HG02571 (cell line): ENCODE data around the gene POLA1.

Experiments used
- ATAC-seq: cut with Tn5 transposase; IDR thresholded peaks from one replicate; pipeline ENCODE4 v1.9.1; 2021; ENCODE audit warnings: mild to moderate bottlenecking, moderate library complexity; ENCODE audit not compliant: unreplicated experiment

The POLA1 gene

DNA sequence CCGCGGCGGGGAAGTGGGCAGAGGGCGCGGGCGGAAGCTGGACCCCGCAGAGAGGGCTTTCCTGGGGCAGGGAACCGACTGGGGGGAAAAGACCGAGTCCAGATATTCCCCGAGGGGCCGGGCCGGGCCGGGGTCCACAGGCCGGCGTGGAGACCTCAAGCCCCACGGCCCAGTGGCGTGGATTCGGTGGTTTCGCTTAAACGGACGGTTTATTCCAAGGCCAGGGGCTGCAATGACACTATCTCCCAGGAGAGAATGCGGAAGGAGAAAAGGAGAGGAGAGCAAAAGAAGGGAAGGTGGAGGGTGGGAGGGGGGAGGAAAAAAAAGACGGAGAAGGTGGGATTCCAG, 311.3 kb downstream of the POLA1 start:
- ATAC-seq, result no peak

DNA sequence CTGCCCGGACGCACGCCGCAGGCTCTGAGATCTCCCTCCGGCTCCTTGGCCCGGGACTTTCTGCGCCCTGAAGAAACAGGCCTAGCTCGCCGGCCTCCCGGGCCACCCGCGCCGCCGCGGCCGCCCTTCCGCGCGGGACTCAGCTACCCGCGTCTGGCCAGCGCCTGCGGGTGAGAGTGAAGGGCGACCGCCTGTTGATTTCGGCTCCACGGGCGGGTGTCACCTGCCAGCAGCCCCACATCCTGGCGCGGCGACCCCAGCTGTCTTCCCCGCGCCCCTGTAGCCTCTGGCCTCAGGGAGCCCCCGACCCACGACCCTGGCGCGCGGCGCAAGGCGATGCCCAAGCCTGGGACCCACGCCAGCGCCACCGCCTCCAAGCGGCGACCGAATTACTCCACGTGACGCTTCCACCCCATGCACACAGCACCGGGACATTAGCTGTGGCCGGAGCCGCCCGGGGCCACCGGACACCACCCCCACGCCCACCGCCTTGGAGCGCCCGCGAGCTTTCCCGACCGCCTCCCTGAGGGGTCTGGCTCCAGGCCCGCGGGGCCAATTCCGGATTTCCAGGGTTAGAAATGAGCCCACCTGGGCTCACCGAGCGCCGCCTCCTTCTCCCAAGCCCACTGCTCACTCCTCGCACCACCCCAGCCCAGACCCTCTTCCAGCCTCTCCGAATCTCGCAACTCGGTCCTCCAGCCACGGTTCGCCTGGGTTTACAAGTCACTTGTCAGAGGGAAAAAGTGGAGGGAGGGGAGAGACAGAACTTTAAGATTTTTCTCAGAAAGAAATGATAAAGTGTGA, 311.9 kb downstream of the POLA1 start:
- ATAC-seq, result no peak

DNA sequence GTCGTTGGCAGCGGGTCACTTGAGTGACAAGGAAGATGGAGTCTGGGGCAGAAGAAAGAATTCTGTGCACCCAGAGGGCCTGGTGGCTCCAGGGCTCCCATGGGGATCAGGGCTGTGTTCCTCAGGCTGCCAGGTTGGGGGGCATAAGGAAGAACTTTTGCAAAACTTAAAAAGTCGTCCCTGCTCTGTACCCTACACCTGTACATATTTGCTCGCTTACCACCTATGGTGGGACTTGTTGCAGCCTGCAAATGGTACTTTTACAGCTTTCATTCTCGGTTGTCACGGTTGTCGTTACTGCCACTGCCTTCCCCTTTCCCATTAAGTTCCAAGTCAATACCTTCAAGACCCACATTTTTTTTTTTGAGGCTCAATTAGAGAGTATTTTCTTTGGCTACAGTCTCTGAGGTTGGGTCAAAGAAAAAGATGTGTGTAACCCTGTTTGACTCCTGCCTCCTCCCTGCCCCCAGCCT, 312.9 kb downstream of the POLA1 start:
- ATAC-seq, result no peak

DNA sequence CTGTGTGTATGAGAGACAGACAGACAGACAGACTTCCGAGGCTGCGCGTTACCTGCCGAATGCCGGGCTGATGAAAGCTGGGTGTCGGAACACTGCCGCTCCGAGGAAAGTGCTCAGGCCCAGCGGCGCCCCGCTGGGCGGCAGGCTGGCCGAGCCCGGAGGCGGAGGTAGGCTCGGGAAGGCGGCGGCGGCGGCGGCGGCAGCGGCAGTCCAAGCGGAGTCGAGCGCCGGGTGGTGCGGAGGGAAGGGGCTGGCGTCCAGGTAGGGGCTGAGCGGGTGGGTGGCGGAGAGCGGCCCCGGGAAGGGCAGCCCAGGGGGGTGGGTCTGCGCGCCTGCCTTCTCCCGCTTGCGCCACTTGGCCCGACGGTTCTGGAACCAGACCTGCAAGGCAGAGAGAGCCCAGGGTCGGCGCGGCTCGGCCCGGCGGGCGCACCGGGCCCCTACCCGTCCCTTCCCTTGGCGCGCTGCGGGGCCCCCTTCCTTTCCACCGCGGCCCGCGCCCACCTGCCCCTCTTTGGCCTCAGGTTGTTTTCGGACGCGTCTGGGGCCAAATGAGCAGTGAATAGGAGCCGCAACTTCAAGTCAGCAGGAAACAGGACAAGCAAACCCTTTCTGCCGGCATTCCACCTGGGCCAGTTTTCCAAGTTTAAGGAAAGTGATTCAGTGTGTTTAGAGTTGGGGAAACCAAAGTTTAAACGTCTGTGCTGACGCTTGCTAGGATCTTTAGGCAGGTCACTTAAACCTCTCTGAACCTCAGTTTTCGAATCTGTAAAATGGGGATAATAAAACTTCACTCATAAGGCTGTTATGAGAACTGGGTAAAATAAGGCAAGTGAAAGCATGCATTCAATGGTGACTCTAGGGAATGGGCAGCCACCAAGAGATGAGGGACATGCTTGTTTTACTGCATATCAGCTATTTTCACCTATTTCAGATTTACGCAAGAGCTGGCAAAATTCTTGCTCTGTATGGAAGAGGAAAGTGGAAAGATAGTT, 313.6 kb downstream of the POLA1 start:
- no peak for ATAC-seq

DNA sequence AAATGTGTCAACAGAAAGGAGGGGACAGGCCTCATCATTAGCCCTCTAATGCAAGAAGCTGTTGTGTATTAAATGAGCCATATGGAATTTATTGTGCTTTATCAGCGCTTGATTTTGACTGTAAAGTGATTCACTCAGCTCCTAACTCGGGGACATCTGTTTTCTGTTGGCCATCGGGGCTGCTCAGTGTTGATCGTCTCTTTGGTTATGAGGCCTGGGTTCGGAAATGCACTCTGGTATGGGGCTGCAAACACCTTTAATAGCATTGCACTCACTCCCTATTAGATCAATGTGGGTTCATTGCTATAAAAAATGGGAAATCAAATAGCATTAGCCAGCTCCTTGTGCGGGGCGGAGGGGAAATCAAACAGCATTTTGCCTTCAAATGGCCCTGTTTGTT, 315.7 kb downstream of the POLA1 start:
- ATAC-seq, result no peak

DNA sequence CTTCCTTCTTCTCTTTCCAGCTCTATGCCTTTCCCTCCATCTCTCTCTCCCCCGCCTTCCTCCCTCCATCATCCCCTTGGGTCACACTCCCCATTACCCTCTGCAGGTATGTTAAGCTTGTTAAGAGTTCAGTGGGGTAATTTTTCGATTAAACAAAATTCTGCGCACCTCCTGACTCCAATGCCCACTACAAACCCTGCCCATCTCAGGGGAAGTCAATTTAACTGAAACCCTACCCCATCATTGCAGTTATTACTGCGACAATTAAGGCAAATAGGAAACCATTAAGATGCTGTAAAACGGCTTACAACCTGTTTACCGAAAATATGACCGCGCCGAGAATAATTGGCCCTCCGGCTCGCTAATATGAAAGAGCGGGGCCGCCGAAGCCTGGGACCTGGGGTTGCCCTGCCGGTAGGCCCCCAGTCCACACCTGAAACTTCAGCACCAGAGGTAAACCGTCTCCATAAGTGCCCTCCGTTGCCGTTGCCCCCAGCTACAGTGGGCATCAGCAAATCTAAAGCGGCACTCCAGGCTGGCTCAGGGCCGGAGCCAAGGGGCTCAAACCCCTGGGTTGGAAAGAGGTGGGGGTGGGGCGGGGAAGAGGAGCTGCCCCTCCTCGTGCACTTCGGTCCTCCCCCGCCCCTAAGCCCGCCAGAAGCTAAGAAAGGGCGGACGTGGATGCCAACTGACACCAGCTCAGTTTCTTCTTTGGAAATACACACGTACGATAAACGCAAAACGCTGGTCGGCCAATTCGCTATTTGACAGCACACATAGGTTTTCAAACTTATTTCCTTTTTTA, 317.3 kb downstream of the POLA1 start:
- no peak for ATAC-seq

DNA sequence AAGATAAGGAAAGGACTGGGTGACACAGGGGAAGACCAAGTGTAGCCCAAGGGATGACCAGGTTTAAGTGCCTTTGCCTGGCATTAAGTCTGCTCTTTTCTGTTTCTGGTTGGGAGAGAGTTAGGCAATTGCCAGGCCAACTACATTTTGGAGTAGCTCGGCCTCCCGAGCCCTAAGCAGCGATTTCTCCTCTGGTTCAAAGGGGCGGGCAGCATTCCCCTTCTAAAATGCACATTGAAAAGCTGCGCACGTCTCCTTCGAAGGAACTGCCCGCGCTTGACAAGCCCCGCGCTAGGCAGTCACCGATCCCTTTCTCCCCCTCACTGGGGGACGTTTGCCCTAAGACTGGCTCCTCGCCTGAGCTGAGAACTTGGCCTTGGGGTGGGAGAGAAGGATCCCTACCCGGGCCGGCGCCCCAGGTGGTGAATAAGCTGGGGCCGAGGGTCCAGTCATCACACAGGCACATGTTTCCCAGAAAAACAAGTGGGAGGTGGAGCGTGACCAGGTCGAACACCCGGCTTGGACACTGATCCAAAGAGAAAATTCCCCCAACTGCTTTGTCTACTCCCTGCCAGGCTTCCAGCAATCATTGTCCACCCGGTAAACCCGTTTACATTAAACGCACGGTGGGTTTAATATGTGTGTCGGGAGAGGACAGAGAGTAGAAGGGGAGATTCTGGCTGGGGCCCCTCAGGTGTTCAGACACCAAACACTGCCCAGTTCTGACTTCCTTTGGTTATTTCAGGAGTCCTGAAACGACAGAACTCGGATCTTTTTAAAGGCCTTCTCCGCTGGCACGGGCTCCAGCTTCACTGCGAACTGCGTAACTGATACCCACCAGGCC, 318.1 kb downstream of the POLA1 start:
- no peak for ATAC-seq

DNA sequence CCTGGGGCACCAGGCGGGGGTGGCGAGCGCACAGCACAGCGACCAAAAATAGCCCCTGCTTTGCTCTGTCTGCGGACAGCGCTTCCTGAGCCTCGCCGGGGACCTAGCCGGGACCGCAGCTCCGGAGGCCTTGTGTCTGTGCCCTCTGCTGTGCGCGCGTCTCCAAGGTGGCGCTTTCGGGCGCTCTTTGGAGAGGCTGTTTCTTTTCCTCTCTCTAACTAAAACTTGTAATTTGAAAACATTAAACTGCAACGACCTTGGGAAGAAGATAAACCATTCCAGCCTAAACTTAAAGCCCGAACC, 318.7 kb downstream of the POLA1 start:
- no peak for ATAC-seq

DNA sequence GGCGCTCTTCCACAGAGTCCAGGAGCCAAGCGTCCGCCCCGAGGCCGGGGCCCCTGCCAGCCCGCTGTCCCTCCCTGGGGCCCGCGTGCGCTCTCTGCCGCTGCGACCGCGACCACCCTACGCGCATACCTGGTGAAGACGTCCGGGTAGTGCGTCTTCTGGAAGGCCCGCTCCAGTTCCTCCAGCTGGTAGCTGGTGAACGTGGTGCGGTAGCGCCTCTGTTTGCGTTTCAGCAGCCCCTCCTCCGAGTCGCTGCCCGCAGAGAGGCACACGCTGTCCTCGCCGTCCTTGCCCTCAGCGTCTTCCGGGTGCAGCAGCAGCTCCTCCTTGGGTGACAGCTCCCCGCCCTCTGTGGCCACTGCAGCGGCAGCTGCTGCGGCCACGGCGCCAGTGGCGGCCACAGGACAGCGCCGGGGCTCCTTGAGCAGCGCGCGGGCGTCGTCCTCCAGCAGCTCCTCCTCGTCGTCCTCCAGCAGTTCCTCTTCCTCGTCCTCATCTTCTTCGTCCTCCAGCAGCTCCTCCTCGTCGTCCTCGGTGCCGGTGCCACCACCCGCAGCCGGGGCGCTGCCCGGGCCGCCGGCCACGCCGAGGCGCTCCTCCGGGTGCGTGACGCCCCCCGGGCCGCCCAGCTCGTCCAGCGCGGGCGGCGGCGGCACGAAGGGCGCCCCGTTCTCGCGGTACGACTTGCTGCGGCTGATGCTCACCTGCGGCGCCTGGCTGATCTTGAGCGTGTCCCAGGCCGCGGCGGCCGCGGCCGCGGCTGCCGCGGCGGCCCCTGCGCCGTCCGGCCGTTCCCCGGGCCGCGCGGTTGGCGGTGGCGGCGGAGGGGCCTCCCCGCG, 319.3 kb downstream of the POLA1 start:
- ATAC-seq, result no peak

DNA sequence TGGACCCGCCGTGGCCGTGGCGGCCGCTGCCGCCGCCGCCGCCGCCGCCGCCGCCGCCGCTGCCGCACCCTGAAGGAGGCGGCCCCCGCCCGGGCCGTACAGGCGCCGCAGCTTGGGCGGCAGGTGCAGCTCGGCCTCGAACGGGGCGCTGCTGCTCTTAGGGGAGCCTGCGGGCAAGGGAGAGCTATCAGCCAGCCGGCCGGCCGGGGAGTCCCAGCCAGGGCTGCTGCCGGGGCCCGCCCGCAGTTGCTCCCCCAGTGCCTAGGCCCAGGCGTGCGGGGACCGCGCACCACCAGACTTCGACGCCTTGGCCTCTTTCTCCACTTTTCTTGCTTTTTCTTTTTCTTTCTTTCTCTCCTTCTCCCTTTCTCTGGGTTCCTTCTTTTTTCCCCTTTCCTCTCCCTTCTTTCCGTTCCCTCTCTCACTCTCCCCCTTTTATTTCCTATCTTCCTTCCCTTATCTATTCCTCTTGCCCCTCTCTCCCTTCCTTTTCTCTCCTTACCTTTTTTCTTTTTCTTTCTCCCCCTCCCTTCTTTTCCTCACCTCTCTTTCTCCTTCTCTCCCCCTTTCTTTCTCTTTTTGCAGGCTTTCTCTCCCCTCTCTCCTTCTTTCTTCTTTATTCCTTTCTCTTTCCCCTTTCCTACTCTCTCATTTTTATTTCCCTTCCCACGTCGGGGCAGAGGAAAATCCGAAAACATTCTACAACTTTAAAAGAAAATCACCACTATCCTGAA, 320.1 kb downstream of the POLA1 start:
- ATAC-seq, result no peak

DNA sequence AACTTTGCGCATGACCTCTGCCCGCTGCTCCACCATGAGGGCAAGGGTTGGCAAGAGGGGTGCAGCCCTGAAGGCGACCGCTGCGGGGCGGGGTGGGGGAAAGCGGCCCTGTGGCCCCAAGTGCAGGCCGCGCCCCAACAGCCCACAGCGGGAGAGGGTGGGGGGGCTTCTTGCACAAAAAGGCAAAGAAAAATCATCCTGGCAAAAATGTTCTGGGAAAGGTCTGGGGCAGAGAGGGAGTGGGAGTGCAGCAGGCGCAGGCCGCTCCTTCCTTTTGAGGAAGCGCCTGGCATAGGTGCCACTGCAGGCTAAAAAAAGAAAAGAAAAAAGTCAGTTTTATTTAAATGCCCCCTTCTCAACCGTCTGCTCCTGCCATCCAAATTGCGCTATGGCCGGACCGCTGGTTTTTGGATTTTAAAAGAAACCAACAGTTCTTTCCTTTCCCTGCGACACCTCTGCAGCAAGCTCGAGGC, 320.7 kb downstream of the POLA1 start:
- ATAC-seq, result no peak

DNA sequence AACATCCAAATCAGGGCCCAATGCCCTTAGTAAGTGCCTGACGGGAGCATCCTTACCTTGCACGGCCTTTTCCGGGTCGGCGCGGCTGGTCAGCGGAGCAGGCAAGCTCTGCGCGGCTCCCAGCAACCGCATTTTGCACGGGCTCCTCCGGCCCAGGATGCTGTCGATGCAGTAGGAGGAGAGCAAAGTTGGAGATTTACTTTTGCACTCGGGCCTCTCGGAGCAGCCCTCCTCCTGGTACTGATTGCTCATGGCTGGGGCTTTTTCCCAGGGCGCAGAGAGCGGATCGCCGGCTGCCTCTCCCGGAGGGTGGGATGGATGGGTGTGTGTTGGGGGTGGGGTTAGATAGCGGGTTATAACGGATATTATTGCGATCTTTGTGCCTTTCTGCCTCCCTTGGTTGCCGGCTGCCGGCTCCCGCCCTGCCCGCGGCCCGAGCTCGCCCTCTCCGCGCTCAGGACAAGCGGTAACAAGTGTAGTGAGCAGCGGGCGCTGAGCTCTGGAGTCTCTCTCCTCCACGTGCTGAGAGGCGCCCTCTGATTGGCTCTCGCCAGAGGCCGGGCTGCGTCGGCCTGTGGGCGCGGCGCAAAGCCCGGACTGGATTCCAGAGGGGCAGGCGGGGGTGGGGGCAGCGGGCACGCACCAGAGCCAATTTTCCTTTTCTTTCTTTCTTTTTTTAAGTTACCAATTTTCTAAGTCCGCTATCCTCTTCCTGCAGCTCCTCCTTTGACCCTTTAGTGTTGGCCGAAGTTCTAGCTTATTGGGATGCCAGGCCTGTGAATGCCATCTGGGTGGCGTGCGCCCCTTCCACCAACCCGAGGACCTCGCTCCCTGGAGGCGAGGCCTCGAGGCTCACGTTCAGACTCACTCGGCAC, 322.0 kb downstream of the POLA1 start, which contains the start of gene ARX:
TSS of gene ARX (minus strand) at position 480 of the 875 bp plus-strand sequence. CDS start at position 252, 228 bp downstream.
- ATAC-seq, result no peak

DNA sequence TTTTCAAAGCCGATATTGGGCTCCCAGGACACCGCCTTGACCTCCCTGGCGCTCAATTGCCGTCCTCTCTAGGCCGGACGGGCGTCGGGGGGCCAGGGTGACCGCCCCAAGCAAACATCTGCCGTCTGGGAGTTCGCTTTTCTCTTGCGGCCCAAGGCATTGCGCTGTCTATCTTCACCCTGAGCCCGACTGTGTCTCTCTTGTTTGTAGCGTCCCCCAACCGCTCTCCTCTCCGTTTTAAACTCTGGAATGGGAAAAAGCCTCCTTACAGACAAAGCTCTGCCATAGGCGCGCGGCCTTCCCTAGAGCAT, 322.6 kb downstream of the POLA1 start:
- ATAC-seq, result no peak

DNA sequence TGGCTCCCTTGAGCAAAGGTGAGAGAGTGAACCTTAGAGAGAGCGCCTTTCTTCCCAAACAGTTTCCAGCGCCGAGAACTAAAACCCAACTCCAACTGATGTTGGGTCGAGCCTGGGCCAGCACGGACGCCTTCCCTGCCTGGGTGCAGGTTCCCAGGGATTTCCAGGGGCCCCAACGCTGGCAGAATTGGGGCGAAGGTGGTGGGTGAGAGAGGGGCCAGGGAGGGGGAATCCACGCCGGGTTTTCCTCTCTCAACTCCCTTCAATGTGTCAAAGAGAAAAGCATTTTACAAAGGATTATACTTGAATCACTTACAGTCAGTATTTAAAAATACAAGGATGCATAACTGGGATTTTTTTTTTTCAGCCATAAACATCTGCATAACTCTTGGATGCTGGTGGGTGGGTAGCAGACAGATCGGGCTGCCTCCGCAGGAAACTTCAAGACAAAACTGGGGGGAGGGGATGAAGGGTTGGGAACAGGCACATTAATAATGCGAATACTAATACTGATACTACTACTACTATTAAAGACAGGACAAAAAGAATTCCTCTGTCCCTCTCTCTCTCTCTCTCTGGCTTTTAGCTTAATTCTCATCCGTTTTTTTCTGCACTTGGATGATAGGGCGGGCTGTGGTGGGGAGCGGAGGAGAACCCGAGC, 323.4 kb downstream of the POLA1 start:
- no peak for ATAC-seq

DNA sequence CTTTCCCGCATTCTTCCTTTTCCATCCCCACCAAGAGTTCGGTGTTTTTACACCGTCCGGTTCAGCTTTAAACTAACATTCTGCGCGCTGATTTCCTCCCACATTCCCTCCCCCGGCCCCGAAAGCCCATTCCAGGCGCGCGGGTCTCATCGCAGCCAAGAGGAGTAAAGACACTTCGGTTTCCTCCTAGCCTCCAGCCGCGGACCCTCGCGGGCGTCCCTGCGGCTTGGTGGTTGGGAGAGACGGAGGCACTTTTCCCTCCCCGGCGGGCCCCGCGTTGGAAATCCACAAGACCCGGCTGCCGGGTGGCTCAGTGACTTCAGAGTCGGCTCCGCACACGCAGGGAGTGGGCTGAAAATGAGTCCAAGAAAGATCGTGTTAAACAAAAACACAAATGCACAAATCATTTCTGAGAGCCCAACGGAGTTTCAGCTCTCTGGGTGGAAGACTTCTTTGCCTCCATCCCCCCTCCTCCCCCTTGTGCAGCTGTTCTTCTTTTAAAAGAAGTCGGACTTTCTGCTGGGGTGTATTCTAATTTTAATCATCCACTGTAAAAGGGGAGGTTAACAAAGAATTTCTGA, 324.0 kb downstream of the POLA1 start:
- ATAC-seq, result no peak

DNA sequence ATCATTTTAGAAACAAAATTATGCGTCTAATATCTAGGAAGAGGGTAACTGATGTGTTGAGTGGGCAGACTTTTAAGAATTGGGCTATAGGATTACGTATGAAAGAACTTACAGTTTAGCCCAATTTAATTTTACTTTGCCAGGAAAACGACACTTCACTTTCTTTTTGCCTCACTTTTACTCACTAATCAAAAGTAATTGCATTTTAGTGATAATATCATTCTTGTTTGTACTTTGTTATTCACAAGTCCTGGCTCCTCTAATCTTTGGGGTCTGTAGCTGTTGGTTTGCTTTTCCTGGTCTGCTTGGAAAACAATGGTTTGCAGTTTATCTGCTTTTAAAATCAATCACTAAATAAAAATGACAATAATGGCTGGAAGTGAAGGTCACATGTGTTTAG, 325.0 kb downstream of the POLA1 start:
- ATAC-seq, result no peak
